Small intestine (tissue), 7 donors: ENCODE measurements around the gene KLHL35. TPM values are rescaled to one million over a fixed set of nuclear protein-coding genes. Genes with fewer than 3 reads are reported as not detected.

Experiments
- DNase-seq, 2 donors: peaks; one replicate each; pipeline versions ENCODE4 v3.0.0 to v3.0.0-alpha.2; 2013
- FAIRE-seq: peaks from 2 replicates; lab custom pipeline; 2012; peaks lifted over from hg19 to GRCh38; lab: Jason Lieb, UNC
- H3K27ac ChIP-seq, 3 donors: one replicate each; pipeline ENCODE4 v1.5.1; 2013; ENCODE audit warnings: low read length in 2 of 3, mild to moderate bottlenecking in 2 of 3, control low read depth in 1 of 3, inconsistent platforms in 1 of 3, low read depth in 1 of 3, moderate library complexity in 1 of 3
- H3K27me3 ChIP-seq, 3 donors: one replicate each; pipeline ENCODE4 v1.6.1; 2013; ENCODE audit warnings: low read length in 3 of 3, inconsistent platforms in 1 of 3; ENCODE audit not compliant: control insufficient read depth in 3 of 3, insufficient read depth in 3 of 3
- H3K36me3 ChIP-seq, 3 donors: one replicate each; pipeline ENCODE4 v1.6.1; 2013; ENCODE audit warnings: low read length in 3 of 3, inconsistent platforms in 1 of 3, low read depth in 1 of 3, mild to moderate bottlenecking in 1 of 3, moderate library complexity in 1 of 3; ENCODE audit not compliant: control insufficient read depth in 3 of 3, insufficient read depth in 2 of 3
- H3K4me1 ChIP-seq, 3 donors: one replicate each; pipeline ENCODE4 v1.6.1; 2013; ENCODE audit warnings: low read length in 2 of 3, inconsistent platforms in 1 of 3, low read depth in 1 of 3, mild to moderate bottlenecking in 1 of 3, moderate library complexity in 1 of 3; ENCODE audit not compliant: control insufficient read depth in 3 of 3, insufficient read depth in 2 of 3
- H3K4me3 ChIP-seq, 3 donors: one replicate each; pipeline ENCODE4 v1.5.1; 2013; ENCODE audit warnings: low read length in 3 of 3, control low read depth in 1 of 3, inconsistent platforms in 1 of 3, low read depth in 1 of 3, mild to moderate bottlenecking in 1 of 3, moderate library complexity in 1 of 3
- H3K9me3 ChIP-seq, 2 donors: one replicate each; pipeline ENCODE4 v1.6.1; 2013; ENCODE audit warnings: low read depth in 1 of 2, low read length in 1 of 2; ENCODE audit not compliant: control insufficient read depth in 2 of 2, insufficient read depth in 1 of 2
- WGBS, 3 donors: extraction: QIAGEN DNeasy Blood & Tissue Kit; methylation state at CpG; one replicate each; pipeline ENCODE4 v1.1.7; 2013; 5-methylcytosine and 5-hydroxymethylcytosine counted together
- polyA plus RNA-seq, 4 donors: library from polyadenylated mRNA; stranded (reverse) in 3 of 4; unstranded in 1 of 4; fragments of 200-250 nt in 3 of 4; fragments of 120-200 nt in 1 of 4; gene quantifications; one replicate each; pipeline versions ENCODE4 v1.2.1 to v1.2.3, GENCODE V29; 2013
- donor health status: healthy with polysubstance abuse.
- donor health status: control.
- donor health status: control.
- donor health status: Bipolar disorder and iron deficiency.
- donor health status: healthy.

Gene KLHL35
- polyA plus RNA-seq, 4 donors, result 0.81 to 0.97 TPM; not detected in 2

- peak overlapping the region in 1 of 3 donors; percentile 37 for H3K27ac ChIP-seq
- FAIRE-seq, result no peak
- H3K36me3 ChIP-seq, result no peaks in the 10 kb centered on the region
These were observed 43.8 kb downstream of the KLHL35 start for GRCh38 chr11:75389276-75389605.

GRCh38 chr11:75388386-75389275 is 44.4 kb downstream of the KLHL35 start:
- WGBS, 3 donors, result 26 to 27% (median 26%) methylated on average over 9 of the region's 9 CpGs
- DNase-seq (peak; percentile 77 to 80), FAIRE-seq (no peak)
- Histone ChIP-seq H3K9me3 (no peaks in the 10 kb centered on the region), H3K36me3 (no peaks in the 10 kb centered on the region), H3K27ac (peak overlapping the region in 2 of 3 donors; percentile 15 to 37), H3K27me3 (no peaks in the 10 kb centered on the region), H3K4me3 (no peak overlapping the region), H3K4me1 (peaks cover 0 to 23% (median 3%) of the 10 kb centered on the region in 3 donors)

More at GRCh38 chr11:75389276-75389605, 43.8 kb downstream of the KLHL35 start:
- Histone ChIP-seq H3K4me3 (no peak overlapping the region), H3K27me3 (no peaks in the 10 kb centered on the region), H3K9me3 (no peaks in the 10 kb centered on the region), H3K4me1 (peaks cover 0 to 22% (median 3%) of the 10 kb centered on the region in 3 donors)
- DNase-seq, result no peak
- 63 to 72% (median 64%) methylated on average over 11 of the region's 11 CpGs for WGBS, 3 donors

GRCh38 chr11:75387736-75388294 is 45.2 kb downstream of the KLHL35 start:
- WGBS, 3 donors, result 66 to 73% (median 71%) methylated on average over 3 of the region's 3 CpGs
- no peaks in the 10 kb centered on the region for H3K27me3 ChIP-seq
- H3K4me1 ChIP-seq, result peaks cover 0 to 23% (median 3%) of the 10 kb centered on the region in 3 donors
- FAIRE-seq (no peak), DNase-seq (no peak)
- no peak overlapping the region for H3K27ac ChIP-seq
- no peak overlapping the region for H3K4me3 ChIP-seq
- no peaks in the 10 kb centered on the region for H3K9me3 ChIP-seq
- H3K36me3 ChIP-seq, result no peaks in the 10 kb centered on the region

- peaks cover 0 to 23% (median 3%) of the 10 kb centered on the region in 3 donors for H3K4me1 ChIP-seq
- H3K4me3 ChIP-seq, result no peak overlapping the region
- H3K27ac ChIP-seq, result peak overlapping the region in 1 of 3 donors; percentile 65
- 23 to 45% (median 34%) methylated on average over 3 of the region's 3 CpGs for WGBS, 3 donors
- no peaks in the 10 kb centered on the region for H3K9me3 ChIP-seq
- H3K36me3 ChIP-seq, result no peaks in the 10 kb centered on the region
- H3K27me3 ChIP-seq, result no peaks in the 10 kb centered on the region
- DNase-seq (peak; percentile 57 to 73), FAIRE-seq (no peak)
These were observed 45.9 kb downstream of the KLHL35 start for GRCh38 chr11:75386942-75387630.

- H3K27ac ChIP-seq, result no peak overlapping the region
- peak; percentile 77 to 89 for DNase-seq
- 15 to 21% (median 16%) methylated on average over 24 of the region's 24 CpGs for WGBS, 3 donors
- H3K4me1 ChIP-seq, result peaks cover 4 to 40% (median 7%) of the 10 kb centered on the region in 3 donors
- H3K36me3 ChIP-seq, result no peaks in the 10 kb centered on the region
- no peak for FAIRE-seq
- H3K4me3 ChIP-seq, result no peak overlapping the region
- H3K9me3 ChIP-seq, result no peaks in the 10 kb centered on the region
- no peaks in the 10 kb centered on the region for H3K27me3 ChIP-seq
These were observed 48.4 kb downstream of the KLHL35 start for GRCh38 chr11:75384438-75385080.

GRCh38 chr11:75383246-75383645 is 49.8 kb downstream of the KLHL35 start:
- H3K4me3 ChIP-seq, result no peak overlapping the region
- no peak overlapping the region for H3K27ac ChIP-seq
- H3K27me3 ChIP-seq, result no peaks in the 10 kb centered on the region
- FAIRE-seq, result no peak
- H3K9me3 ChIP-seq, result no peaks in the 10 kb centered on the region
- no peaks in the 10 kb centered on the region for H3K36me3 ChIP-seq
- DNase-seq, result no peak
- 76 to 80% (median 79%) methylated on average over 3 of the region's 3 CpGs for WGBS, 3 donors
- peaks cover 4 to 44% (median 9%) of the 10 kb centered on the region in 3 donors for H3K4me1 ChIP-seq

- DNase-seq (peak; percentile 79 to 85), FAIRE-seq (no peak)
- H3K36me3 ChIP-seq, result no peaks in the 10 kb centered on the region
- no peak overlapping the region for H3K4me3 ChIP-seq
- peak overlapping the region; percentile 53 to 85 (median 75) for H3K27ac ChIP-seq
- WGBS, 3 donors, result 29 to 67% (median 39%) methylated on average over 7 of the region's 7 CpGs
- H3K9me3 ChIP-seq, result no peaks in the 10 kb centered on the region
- H3K27me3 ChIP-seq, result no peaks in the 10 kb centered on the region
- peaks cover 4 to 28% (median 9%) of the 10 kb centered on the region in 3 donors for H3K4me1 ChIP-seq
These were observed 52.1 kb downstream of the KLHL35 start for GRCh38 chr11:75380716-75381420.
